ENCODE measurements around the gene IGF1R. TPM values are rescaled to one million over a fixed set of nuclear protein-coding genes. Genes with fewer than 3 reads are reported as not detected.

IGF1R gene
- total RNA-seq, 1 donor from 2014 or later, result 145 TPM

GRCh38 chr15:98647026-98647773 lies 1.1 kb upstream of the IGF1R start:
- Mint-ChIP-seq H3K27me3 (ENCODE audit: unreplicated experiment) (peaks cover 6% of the 10 kb centered on the region), H3K4me1 (ENCODE audit: low read depth, unreplicated experiment) (peaks cover 12% of the 10 kb centered on the region), H3K4me3 (ENCODE audit: unreplicated experiment) (peak overlapping the region; percentile 86), H3K36me3 (ENCODE audit: unreplicated experiment) (no peaks in the 10 kb centered on the region), H3K27ac (ENCODE audit: unreplicated experiment) (peak overlapping the region; percentile 39), H3K9me3 (ENCODE audit: unreplicated experiment) (peaks cover 11% of the 10 kb centered on the region)
- peak; percentile 74 for TF ChIP-seq CTCF (IDR thresholded peaks at IDR 0.05; ENCODE audit: partially characterized antibody, unreplicated experiment)
- peak; percentile 85 for DNase-seq

- peak overlapping the region; percentile 73 for H3K27ac Mint-ChIP-seq (ENCODE audit: unreplicated experiment)
- peak; percentile 69 for DNase-seq
- no peaks in the 10 kb centered on the region for H3K36me3 Mint-ChIP-seq (ENCODE audit: unreplicated experiment)
- H3K4me3 Mint-ChIP-seq (ENCODE audit: unreplicated experiment), result peak overlapping the region; percentile 87
- H3K4me1 Mint-ChIP-seq (ENCODE audit: low read depth, unreplicated experiment), result peaks cover 22% of the 10 kb centered on the region
- H3K9me3 Mint-ChIP-seq (ENCODE audit: unreplicated experiment), result peaks cover 11% of the 10 kb centered on the region
- no peak for TF ChIP-seq CTCF (IDR thresholded peaks at IDR 0.05; ENCODE audit: partially characterized antibody, unreplicated experiment)
- H3K27me3 Mint-ChIP-seq (ENCODE audit: unreplicated experiment), result peaks cover 6% of the 10 kb centered on the region
These were observed 524 bp downstream of the IGF1R start for GRCh38 chr15:98648654-98649471.

GRCh38 chr15:98649472-98650416 lies 1.4 kb downstream of the IGF1R start:
- Mint-ChIP-seq H3K4me3 (ENCODE audit: unreplicated experiment) (peak overlapping the region; percentile 99), H3K9me3 (ENCODE audit: unreplicated experiment) (peaks cover 11% of the 10 kb centered on the region), H3K4me1 (ENCODE audit: low read depth, unreplicated experiment) (peaks cover 26% of the 10 kb centered on the region), H3K36me3 (ENCODE audit: unreplicated experiment) (no peaks in the 10 kb centered on the region), H3K27ac (ENCODE audit: unreplicated experiment) (no peak overlapping the region), H3K27me3 (ENCODE audit: unreplicated experiment) (peaks cover 6% of the 10 kb centered on the region)
- peak; percentile 57 for DNase-seq
- TF ChIP-seq CTCF (IDR thresholded peaks at IDR 0.05; ENCODE audit: partially characterized antibody, unreplicated experiment), result no peak

GRCh38 chr15:98650417-98651035 lies 2.2 kb downstream of the IGF1R start:
- DNase-seq, result peak; percentile 67
- TF ChIP-seq CTCF (IDR thresholded peaks at IDR 0.05; ENCODE audit: partially characterized antibody, unreplicated experiment), result no peak
- peak overlapping the region; percentile 94 for H3K27ac Mint-ChIP-seq (ENCODE audit: unreplicated experiment)
- H3K4me1 Mint-ChIP-seq (ENCODE audit: low read depth, unreplicated experiment), result peaks cover 34% of the 10 kb centered on the region
- peaks cover 11% of the 10 kb centered on the region for H3K9me3 Mint-ChIP-seq (ENCODE audit: unreplicated experiment)
- H3K36me3 Mint-ChIP-seq (ENCODE audit: unreplicated experiment), result no peaks in the 10 kb centered on the region
- H3K27me3 Mint-ChIP-seq (ENCODE audit: unreplicated experiment), result peaks cover 6% of the 10 kb centered on the region
- peak overlapping the region; percentile 99 for H3K4me3 Mint-ChIP-seq (ENCODE audit: unreplicated experiment)

Data from glutamatergic neuron (in vitro differentiated cells).